PC-3 (cell line): ENCODE results near the gene CAMSAP1. TPM values are rescaled to one million over a fixed set of nuclear protein-coding genes. Genes with fewer than 3 reads are reported as not detected.

Experiments used
- ATAC-seq: fragments of 200-7000 bp; cut with Tn5 transposase; 2 replicates; pipeline ENCODE4 v1.9.1; 2020; ENCODE audit warnings: mild to moderate bottlenecking, moderate library complexity
- BruUV-seq: library from RNA; stranded (reverse); fragments of 400-500 nt; replicated peaks from 2 replicates; lab custom pipeline; 2021; lab: Mats Ljungman, UMichigan
- CTCF ChIA-PET: fragments of 300-600 bp; sonication (Branson Sonifier 250); formaldehyde crosslinking; loops from one replicate; lab custom pipeline; 2022; ENCODE audit warnings: antibody characterized with exemption; lab: Charles Lee
- POLR2A ChIA-PET: fragments of 300-600 bp; sonication (Branson Sonifier 250); formaldehyde crosslinking; loops from one replicate; lab custom pipeline; 2022; ENCODE audit warnings: antibody characterized with exemption; ENCODE audit not compliant: unreplicated experiment; lab: Charles Lee
- DNase-seq: peaks from one replicate; pipeline ENCODE4 v3.0.0-alpha.2; 2015
- H2AFZ ChIP-seq: fragments of 300-600 bp; sonication (generic); 2 replicates; pipeline ENCODE4 v1.6.0; 2016; ENCODE audit warnings: antibody characterized with exemption, low read length
- H3F3A ChIP-seq: fragments of 300-600 bp; sonication (generic); one replicate; pipeline ENCODE4 v1.6.0; 2017; ENCODE audit warnings: antibody characterized with exemption, low read length, control low read depth, mild to moderate bottlenecking; ENCODE audit not compliant: unreplicated experiment
- H3K27ac ChIP-seq: fragments of 300-600 bp; sonication (generic); 2 replicates; pipeline ENCODE4 v1.5.1; 2016; ENCODE audit warnings: mild to moderate bottlenecking, low read length
- H3K27me3 ChIP-seq: fragments of 300-600 bp; sonication (generic); 2 replicates; pipeline ENCODE4 v1.6.1; 2016; ENCODE audit warnings: low read length, mixed read lengths
- H3K36me3 ChIP-seq: fragments of 300-600 bp; sonication (generic); 2 replicates; pipeline ENCODE4 v1.6.1; 2016; ENCODE audit warnings: low read depth, mixed run types, low read length, mixed read lengths
- H3K4me1 ChIP-seq: fragments of 300-600 bp; sonication (generic); 2 replicates; pipeline ENCODE4 v1.5.1; 2016; ENCODE audit warnings: low read length; ENCODE audit not compliant: insufficient read depth
- H3K4me2 ChIP-seq: fragments of 300-600 bp; sonication (generic); 2 replicates; pipeline ENCODE4 v1.6.0; 2016; ENCODE audit warnings: low read length
- H3K4me3 ChIP-seq: fragments of 300-600 bp; sonication (generic); 2 replicates; pipeline ENCODE4 v1.5.1; 2016; ENCODE audit warnings: mild to moderate bottlenecking, low read length, mixed read lengths
- H3K79me2 ChIP-seq: fragments of 300-600 bp; sonication (generic); 2 replicates; pipeline ENCODE4 v1.6.1; 2017; ENCODE audit warnings: low read length, mixed read lengths
- H3K9ac ChIP-seq: fragments of 300-600 bp; sonication (generic); 2 replicates; pipeline ENCODE4 v1.6.0; 2016; ENCODE audit warnings: mild to moderate bottlenecking, low read length
- H3K9me2 ChIP-seq: fragments of 300-600 bp; sonication (generic); replicated peaks from 2 replicates; pipeline ENCODE4 v1.6.1; 2016; ENCODE audit warnings: mixed run types, low read length, mixed read lengths
- H3K9me3 ChIP-seq: fragments of 300-600 bp; sonication (generic); 2 replicates; pipeline ENCODE4 v1.6.1; 2016; ENCODE audit warnings: low read length, mixed read lengths
- H4K20me1 ChIP-seq: fragments of 300-600 bp; sonication (generic); 2 replicates; pipeline ENCODE4 v1.6.1; 2016; ENCODE audit warnings: low read length, mixed read lengths
- CTCF ChIP-seq: fragments of 300-600 bp; sonication (generic); conservative IDR thresholded peaks from 2 replicates; pipeline ENCODE4 v1.5.1; 2017; ENCODE audit warnings: antibody characterized with exemption, low read depth, mild to moderate bottlenecking, low read length
- EZH2 ChIP-seq: fragments of 300-600 bp; sonication (generic); IDR thresholded peaks from one replicate; pipeline ENCODE4 v1.6.1; 2017; ENCODE audit warnings: antibody characterized with exemption, mild to moderate bottlenecking, low read length; ENCODE audit not compliant: unreplicated experiment
- EZH2phosphoT487 ChIP-seq: fragments of 300-600 bp; sonication (generic); IDR thresholded peaks from 2 replicates; pipeline ENCODE4 v1.6.1; 2018; ENCODE audit warnings: mild to moderate bottlenecking, antibody characterized with exemption, low read length, borderline replicate concordance
- intact Hi-C: fragments of 100-400 bp; cut with micrococcal nuclease; formaldehyde crosslinking; loops from 2 replicates; pipeline ENCODE4 v1.9.0; 2023
- total RNA-seq: library from RNA; depleted of rRNA; stranded (reverse); fragments of >200 nt; gene quantifications from 2 replicates; pipeline ENCODE4 v1.2.3, GENCODE V29; 2014

CAMSAP1 gene
- total RNA-seq, 1 experiment from 2014 or later: 16.4 TPM

- Histone ChIP-seq H3K9ac (no peak overlapping the region), H2AFZ (no peak overlapping the region), H3F3A (no peaks in the 10 kb centered on the region), H3K9me2 (no peaks in the 10 kb centered on the region), H3K27me3 (no peaks in the 10 kb centered on the region), H3K9me3 (no peaks in the 10 kb centered on the region), H3K79me2 (no peaks in the 10 kb centered on the region; the same call in 1 of the 2 replicates), H3K4me1 (peaks cover 24% of the 10 kb centered on the region), H3K4me3 (no peak overlapping the region), H3K4me2 (peak overlapping the region; percentile 46), H4K20me1 (0 out of 2 replicates have a peak, but pooled peaks cover 5% of the 10 kb centered on the region), H3K27ac (peak overlapping the region; percentile 51; the same call in 1 of the 2 replicates), H3K36me3 (peaks cover 5% of the 10 kb centered on the region; the same call in 1 of the 2 replicates)
- ATAC-seq (peak; percentile 97), DNase-seq (peak; percentile 75)
- BruUV-seq: no TSS peak
- ChIA-PET CTCF (no interaction called here), POLR2A (no interaction called here)
- no peak for TF ChIP-seq EZH2
- TF ChIP-seq CTCF: no peak
- TF ChIP-seq EZH2phosphoT487: no peak
- intact Hi-C loops: no loop called here
Observed at GRCh38 chr9:135857371-135857786, 50.0 kb downstream of the CAMSAP1 start.

GRCh38 chr9:135851748-135852147 lies 55.6 kb downstream of the CAMSAP1 start:
- CTCF ChIA-PET: no interaction called here

More at GRCh38 chr9:135851748-135852147, 55.6 kb downstream of the CAMSAP1 start:
- no peak overlapping the region for H3K27ac ChIP-seq
- no peak for ATAC-seq
- H3K36me3 ChIP-seq: peaks cover 4% of the 10 kb centered on the region; the same call in 1 of the 2 replicates
- BruUV-seq: no TSS peak
- H3K9me3 ChIP-seq: no peaks in the 10 kb centered on the region
- POLR2A ChIA-PET: no interaction called here
- no peaks in the 10 kb centered on the region for H4K20me1 ChIP-seq
- H3K4me2 ChIP-seq: no peak overlapping the region
- no peak overlapping the region for H3K9ac ChIP-seq
- peaks cover 10% of the 10 kb centered on the region for H3K4me1 ChIP-seq
- H3K9me2 ChIP-seq: no peaks in the 10 kb centered on the region
- DNase-seq: no peak
- intact Hi-C loops: no loop called here
- H3F3A ChIP-seq: no peaks in the 10 kb centered on the region
- no peaks in the 10 kb centered on the region for H3K27me3 ChIP-seq
- H2AFZ ChIP-seq: no peak overlapping the region
- no peaks in the 10 kb centered on the region; the same call in 1 of the 2 replicates for H3K79me2 ChIP-seq
- TF ChIP-seq EZH2phosphoT487: no peak
- no peak for TF ChIP-seq EZH2
- TF ChIP-seq CTCF: no peak
- H3K4me3 ChIP-seq: no peak overlapping the region
